Inflammatory macrophage (primary cell): Measurements from ENCODE around the gene DDX59.

ENCODE experiments used
- DNase-seq, 2 donors: peaks; one replicate each; pipeline ENCODE4 v3.0.0-alpha.2; 2020 to 2022

DDX59 gene

DNA sequence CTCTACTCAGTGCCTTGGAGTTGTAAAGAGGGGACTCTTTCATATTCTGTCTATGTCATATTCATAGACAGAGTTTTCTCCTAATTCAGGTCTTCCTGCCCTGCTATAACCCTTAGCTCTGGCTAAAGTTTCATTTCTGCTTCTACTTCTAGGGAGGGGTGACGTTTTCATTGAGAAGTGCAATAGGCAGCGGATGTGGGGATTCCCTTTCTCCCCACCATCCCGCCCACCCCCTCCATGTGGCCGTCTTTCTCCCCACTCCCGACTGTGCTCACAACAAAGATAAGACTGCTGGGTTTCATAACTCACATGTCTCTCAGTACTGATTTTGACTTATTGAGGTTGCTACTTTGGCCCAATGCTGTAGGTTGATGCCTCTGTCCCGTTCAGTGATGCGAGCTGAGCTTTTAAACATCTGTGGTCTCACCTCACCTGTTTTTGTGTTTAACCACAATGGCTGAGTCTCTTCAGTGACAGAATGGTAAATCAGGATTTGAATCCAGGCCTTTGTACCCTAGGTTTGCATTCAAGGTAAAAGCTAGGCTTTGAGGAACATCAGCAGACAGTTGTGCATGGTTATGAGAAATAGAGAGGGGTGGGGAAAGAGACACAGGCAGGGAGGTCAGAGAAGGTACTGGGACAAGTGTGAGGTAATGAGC is 41.4 kb downstream of the DDX59 start:
- peak; percentile 84 to 90 for DNase-seq

DNA sequence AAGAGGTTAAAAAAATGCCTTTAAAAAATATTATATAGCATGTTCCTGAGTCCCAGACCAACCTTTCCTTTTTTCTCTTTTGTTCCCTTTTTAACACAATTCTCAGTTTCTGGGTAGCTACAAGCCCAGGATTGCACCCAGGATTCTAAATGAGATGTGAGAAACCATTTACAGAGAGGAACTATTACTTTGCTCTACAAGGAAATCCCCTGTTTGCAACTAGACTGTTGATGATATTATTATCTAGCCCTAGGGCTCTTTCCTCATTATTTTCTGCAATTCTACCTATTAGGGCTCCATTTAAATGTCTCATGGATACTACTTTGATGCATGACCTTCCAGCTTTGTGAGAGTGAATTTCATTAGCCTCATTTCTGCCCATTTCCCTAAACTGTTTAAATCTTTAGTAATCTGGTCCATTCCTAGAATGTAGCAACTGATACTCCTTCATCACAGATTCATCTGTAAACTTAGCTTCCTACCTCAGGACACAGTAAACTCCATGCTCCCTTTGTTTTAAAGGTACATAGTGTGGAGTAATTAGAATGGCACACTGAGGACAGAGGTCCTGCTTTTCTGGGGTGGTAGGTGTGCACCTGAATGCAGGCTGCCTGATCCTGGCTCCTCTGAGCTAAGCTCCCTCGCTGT is 42.0 kb downstream of the DDX59 start:
- DNase-seq = peak; percentile 63 to 69

DNA sequence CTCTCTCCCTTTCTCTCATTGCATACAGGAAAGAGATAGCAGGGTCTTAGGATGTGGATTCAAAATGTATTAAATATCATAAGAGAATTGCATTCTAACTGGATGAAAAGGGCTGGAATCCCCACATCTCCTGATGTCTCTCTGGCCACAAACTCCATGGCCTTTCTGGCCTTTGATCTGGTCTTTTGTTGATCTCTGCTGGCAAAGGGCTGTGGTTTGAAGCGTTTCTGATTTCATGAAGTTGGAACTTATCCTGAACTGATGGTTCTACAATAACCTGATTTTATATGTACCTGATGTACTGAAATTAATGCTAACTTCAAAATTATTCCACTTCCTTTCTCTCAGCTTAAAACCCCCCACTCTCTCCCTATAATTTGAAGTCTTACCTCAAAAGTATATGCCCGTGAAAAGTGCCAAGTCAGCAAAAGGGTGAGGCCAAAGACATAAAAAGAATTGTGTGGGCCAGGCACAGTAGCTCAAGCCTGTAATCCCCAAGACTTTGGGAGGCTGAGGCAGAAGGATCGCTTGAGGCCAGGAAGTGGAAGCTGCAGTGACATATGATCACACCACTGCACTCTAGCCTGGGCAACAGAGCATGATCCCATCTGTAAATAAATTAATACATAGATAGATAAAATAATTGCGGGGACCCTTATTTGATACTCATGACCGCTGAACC is 42.7 kb downstream of the DDX59 start:
- no peak for DNase-seq

DNA sequence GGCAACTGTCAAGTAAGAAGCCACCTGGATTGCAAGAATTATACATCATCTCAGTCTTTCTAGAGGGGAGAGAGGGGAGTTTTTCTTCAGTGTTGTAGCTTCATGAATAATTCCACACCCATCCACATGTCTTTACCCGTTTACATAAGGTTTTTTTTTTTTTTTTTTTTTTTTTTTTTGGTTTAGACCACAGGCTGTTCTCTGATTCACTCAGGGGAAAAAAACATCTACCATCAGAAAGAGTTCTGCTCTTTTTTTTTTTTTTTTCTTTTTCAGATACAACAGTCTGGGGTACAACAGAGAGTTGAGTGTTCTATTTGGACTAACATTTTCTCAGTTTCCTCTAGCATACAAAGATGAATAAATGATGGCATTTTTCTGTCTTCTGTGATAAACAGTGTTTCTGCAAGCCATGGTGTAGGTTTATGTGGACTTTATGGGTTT is 44.3 kb downstream of the DDX59 start:
- no peak for DNase-seq

DNA sequence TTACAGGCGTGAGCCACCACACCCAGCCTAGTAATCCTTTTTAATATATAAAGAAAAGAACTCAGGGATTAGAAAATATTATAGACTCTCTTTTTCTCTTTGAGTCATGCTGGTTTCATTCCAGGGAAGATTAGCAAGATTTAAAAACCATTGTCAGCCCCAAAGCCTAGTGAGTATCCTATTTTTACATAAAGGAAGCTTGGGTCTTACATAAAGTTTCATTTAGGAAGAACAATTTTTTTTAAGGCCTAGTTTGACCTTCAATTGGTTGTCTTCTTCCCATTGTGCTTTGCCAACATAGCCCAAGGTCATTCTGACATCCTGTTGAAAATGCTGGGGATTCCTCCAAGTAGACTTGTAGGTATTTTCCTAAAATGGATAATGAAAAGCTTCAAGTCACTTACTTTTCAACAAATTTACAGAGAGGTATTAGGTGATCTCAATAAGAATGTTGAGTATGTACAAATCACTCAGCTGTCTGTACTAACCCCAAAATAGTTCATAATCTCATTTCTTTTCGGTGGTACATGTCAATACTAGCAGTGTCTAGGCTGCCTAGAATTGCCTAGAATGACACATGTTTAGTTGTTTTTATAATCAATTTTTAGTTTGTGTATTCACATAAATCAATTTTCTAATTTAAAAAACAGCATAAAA is 44.9 kb downstream of the DDX59 start:
- DNase-seq = peak; percentile 12 to 46

DNA sequence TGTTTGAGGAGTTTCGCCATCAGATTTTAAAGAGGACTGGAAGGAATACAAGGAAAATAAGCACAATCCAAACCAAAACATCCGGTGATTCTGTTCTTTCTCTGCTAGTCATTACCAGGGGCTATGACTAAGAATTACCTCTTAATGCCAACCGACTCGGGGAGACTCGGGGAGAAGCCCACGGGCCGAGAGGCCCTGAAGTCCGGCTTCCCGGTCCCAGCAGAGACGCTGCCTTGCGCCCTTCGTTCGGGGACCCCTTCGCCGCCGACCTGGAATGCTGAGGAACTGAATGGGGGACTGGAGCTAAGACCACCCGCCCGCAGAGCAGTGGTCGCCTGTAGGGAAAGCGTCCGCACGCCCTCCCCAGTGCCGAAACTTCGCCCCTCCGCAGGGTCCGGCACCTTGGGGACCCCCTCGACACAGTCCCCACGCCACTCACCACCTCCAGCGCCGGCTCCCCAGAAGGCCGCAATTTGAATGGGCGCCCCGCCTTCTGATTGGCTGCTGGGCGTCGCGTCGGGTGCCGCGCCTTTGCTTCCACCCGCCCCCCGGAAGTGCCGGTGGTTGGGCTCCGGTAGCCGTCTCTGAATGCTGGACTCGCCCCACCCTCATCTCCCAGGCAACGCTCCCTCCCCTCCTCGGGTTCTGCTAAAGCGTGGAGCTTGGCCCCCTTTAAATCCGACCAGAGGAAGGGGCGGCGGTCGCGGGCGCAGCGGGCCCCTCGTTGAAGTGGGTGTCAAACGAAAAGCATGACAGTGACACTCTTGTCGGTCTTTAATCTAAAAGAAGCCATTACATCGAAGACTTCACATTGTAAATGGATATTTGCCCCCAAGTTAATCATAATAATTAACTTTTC is 49.2 kb downstream of the DDX59 start, which contains the start of gene KIF14:
TSS of gene KIF14 (minus strand) at position 479 of the 859 bp plus-strand sequence. CDS start 2,028 bp downstream, outside the sequence.
- DNase-seq = peak; percentile 95

DNA sequence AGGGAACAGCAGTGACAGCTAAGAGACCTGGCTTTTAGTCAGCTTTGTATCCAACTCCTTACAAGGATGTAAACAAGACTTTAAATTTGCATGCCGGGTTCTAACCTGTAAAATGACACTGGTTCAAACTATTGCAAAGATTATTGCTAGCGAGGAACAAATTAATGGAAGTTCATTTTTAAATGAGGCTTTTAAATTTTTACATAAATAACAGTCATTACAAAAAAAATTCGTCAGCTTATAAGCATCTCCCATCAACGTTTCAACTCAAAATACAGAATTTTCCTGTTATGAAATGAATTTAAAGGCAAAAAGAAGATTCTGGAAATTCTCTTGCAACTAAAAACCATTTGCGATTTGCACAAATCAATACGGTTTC is 49.8 kb downstream of the DDX59 start:
- no peak for DNase-seq

DNA sequence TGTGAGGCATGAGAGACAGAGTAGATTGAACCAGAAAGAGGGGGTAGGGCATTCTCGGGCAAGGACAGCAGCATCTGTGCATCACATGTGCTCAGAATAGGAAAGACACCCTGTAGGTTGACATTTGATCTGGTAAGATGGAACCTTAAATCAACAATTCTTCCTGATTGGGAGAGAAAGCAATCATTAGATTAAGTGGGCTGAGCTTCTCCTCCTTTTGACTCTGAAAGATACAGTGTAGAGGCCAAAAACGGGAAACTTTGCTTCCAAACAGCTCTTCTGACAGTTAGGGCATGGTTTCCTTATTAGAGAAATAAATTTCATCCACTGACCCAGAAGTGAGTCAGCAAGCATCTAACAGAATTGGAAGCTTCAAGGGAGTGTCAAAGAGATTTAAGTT is 58.9 kb downstream of the DDX59 start:
- peak; percentile 6 to 39 for DNase-seq

DNA sequence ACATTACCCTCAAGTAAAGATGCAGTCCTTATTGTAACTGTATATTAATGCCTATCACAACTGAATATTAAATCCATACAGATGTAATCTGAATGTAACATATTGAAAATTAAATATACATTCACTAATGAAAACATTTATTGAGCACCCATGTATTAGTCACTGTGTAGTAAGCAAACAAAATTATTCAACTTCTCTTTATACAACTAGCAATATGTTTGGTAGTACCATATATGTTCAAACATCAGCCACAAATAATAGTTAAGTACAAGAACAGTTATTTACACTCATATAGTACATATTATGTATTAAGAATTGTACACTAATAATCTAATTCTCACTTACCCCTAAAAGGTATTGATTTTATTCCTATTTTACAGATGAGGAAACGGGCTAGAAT is 67.1 kb downstream of the DDX59 start:
- DNase-seq = no peak
